ENCODE results near the gene KIF5C. TPM values are rescaled to one million over a fixed set of nuclear protein-coding genes. Genes with fewer than 3 reads are reported as not detected.

Gene KIF5C
- total RNA-seq, 1 experiment from 2014 or later = 1.6 TPM

DNA sequence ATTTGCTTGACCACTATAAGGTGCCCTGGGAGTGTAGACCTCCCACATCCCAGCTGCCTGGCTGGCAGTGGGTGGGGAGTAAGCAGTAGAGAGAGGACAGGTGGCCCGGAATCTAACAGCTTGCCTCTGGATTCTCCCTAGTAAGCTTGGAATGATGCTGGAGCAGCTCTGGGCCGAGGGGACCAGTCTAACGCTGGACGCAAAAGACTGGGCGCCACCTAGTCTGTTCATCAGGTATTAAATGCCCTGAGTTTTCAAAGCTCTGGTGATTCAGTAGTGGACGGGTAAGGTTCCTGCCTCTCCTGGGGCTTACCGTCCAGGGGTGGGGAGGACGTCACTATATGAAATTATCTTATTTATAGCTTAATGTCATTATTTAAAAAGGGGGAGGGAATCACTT is 162.8 kb downstream of the KIF5C start:
- in situ Hi-C loops (cut with HindIII; ENCODE audit: low pct_unique_long_range_greater_than_20kb, low sequenced_read_pairs) = no loop called here
- no peak overlapping the region for H3K27ac ChIP-seq (ENCODE audit: low read length)
- peak overlapping the region in 1 of 2 experiments; percentile 29; a peak in 1 of 4 replicates for H3K4me3 ChIP-seq (ENCODE audit: low read depth in 2 of 2, low read length in 2 of 2)
- peaks cover 17% of the 10 kb centered on the region for H3K27me3 ChIP-seq (ENCODE audit: control insufficient read depth, insufficient read depth, low read length)
- TF ChIP-seq POLR2AphosphoS5 (IDR thresholded peaks at IDR 0.05; ENCODE audit: low read depth, low read length) (no peak), SIN3A (IDR thresholded peaks at IDR 0.05; ENCODE audit: borderline replicate concordance, insufficient read depth, low read depth, low read length) (no peak), TCF7L2 (IDR thresholded peaks at IDR 0.05; ENCODE audit: low read depth, low read length) (no peak)
- TF ChIP-seq, protein P1, sequence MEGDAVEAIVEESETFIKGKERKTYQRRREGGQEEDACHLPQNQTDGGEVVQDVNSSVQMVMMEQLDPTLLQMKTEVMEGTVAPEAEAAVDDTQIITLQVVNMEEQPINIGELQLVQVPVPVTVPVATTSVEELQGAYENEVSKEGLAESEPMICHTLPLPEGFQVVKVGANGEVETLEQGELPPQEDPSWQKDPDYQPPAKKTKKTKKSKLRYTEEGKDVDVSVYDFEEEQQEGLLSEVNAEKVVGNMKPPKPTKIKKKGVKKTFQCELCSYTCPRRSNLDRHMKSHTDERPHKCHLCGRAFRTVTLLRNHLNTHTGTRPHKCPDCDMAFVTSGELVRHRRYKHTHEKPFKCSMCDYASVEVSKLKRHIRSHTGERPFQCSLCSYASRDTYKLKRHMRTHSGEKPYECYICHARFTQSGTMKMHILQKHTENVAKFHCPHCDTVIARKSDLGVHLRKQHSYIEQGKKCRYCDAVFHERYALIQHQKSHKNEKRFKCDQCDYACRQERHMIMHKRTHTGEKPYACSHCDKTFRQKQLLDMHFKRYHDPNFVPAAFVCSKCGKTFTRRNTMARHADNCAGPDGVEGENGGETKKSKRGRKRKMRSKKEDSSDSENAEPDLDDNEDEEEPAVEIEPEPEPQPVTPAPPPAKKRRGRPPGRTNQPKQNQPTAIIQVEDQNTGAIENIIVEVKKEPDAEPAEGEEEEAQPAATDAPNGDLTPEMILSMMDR (IDR thresholded peaks at IDR 0.05) = peak; percentile 38
- POLR2A ChIA-PET = no interaction called here
- no TSS peak for BruUV-seq (replicated peaks)
- CTCF ChIA-PET = no interaction called here
- DNase-seq (ENCODE audit: low read depth, low spot score) (no peak), ATAC-seq (peak; percentile 75)
- H3K36me3 ChIP-seq (ENCODE audit: control insufficient read depth, insufficient read depth, low read length) = no peaks in the 10 kb centered on the region
- no peaks in the 10 kb centered on the region for H3K9me3 ChIP-seq (ENCODE audit: control insufficient read depth, insufficient read depth, low read depth, low read length)
- intact Hi-C loops (cut with micrococcal nuclease; ENCODE audit: unreplicated experiment) = no loop called here
- no peaks in the 10 kb centered on the region for H3K4me1 ChIP-seq (ENCODE audit: control insufficient read depth, insufficient read depth, low read length)

DNA sequence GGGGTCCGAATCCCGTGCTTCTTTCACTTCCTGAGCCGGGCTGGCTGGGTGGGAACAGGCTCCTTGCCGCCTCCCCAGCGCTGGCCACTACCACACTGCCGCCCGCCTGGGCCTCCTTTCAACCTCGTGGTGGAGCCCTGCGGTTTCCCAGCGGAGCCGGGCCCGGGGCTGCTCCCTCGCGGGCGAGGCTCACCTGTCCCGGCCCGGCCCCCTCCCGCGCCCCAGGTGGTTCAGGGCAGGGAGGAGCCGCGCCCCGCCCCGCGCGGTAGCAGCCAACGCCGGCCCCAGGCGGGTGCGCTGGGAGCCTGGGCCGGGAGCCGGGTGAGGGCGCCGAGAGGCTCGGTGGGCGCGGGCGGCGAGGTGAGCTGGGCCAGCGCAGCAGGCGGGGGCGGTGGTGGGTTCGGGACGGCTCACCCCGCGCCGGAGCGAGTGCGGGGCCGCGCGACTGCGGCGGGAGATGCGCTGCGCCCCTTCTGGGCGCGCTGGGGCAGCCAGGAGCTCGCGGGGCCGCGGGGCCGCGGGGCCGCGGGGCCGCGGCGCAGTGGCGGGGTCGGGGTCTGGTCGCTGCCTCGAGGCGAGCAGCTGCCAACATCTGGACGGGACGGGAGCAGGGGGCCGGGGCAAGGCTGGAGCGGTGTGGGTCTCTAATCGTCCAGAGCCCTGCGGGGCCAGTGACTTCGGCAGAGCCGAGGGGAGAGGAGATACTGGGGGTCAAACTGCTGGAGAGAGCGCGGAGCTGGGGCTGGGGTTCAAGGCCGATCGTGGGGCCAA is 163.6 kb downstream of the KIF5C start, which contains the start of gene LYPD6B:
Gene LYPD6B (plus strand): TSS at position 258 of the 771 bp plus-strand sequence. CDS start 92,250 bp downstream, outside the sequence.
- BruUV-seq (replicated peaks) = no TSS peak
- Histone ChIP-seq H3K9me3 (ENCODE audit: control insufficient read depth, insufficient read depth, low read depth, low read length) (no peaks in the 10 kb centered on the region), H3K4me1 (ENCODE audit: control insufficient read depth, insufficient read depth, low read length) (no peaks in the 10 kb centered on the region), H3K27me3 (ENCODE audit: control insufficient read depth, insufficient read depth, low read length) (peaks cover 17% of the 10 kb centered on the region), H3K4me3 (ENCODE audit: low read depth in 2 of 2, low read length in 2 of 2) (peak within 1 kb of the TSS; percentile 29 to 37; a peak in 3 of 4 replicates), H3K36me3 (ENCODE audit: control insufficient read depth, insufficient read depth, low read length) (no peaks in the 10 kb centered on the region), H3K27ac (ENCODE audit: low read length) (no peak within 1 kb of the TSS)
- TF ChIP-seq POLR2AphosphoS5 (IDR thresholded peaks at IDR 0.05; ENCODE audit: low read depth, low read length) (no peak), SIN3A (IDR thresholded peaks at IDR 0.05; ENCODE audit: borderline replicate concordance, insufficient read depth, low read depth, low read length) (no peak), TCF7L2 (IDR thresholded peaks at IDR 0.05; ENCODE audit: low read depth, low read length) (no peak)
- TF ChIP-seq, protein P1 (IDR thresholded peaks at IDR 0.05) = no peak
- TF ChIP-seq, protein P2, sequence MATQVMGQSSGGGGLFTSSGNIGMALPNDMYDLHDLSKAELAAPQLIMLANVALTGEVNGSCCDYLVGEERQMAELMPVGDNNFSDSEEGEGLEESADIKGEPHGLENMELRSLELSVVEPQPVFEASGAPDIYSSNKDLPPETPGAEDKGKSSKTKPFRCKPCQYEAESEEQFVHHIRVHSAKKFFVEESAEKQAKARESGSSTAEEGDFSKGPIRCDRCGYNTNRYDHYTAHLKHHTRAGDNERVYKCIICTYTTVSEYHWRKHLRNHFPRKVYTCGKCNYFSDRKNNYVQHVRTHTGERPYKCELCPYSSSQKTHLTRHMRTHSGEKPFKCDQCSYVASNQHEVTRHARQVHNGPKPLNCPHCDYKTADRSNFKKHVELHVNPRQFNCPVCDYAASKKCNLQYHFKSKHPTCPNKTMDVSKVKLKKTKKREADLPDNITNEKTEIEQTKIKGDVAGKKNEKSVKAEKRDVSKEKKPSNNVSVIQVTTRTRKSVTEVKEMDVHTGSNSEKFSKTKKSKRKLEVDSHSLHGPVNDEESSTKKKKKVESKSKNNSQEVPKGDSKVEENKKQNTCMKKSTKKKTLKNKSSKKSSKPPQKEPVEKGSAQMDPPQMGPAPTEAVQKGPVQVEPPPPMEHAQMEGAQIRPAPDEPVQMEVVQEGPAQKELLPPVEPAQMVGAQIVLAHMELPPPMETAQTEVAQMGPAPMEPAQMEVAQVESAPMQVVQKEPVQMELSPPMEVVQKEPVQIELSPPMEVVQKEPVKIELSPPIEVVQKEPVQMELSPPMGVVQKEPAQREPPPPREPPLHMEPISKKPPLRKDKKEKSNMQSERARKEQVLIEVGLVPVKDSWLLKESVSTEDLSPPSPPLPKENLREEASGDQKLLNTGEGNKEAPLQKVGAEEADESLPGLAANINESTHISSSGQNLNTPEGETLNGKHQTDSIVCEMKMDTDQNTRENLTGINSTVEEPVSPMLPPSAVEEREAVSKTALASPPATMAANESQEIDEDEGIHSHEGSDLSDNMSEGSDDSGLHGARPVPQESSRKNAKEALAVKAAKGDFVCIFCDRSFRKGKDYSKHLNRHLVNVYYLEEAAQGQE (IDR thresholded peaks at IDR 0.05; ENCODE audit: insufficient read depth in 1 of 2, low read depth in 2 of 2, low read length in 1 of 2) = no peak
- in situ Hi-C loops (cut with HindIII; ENCODE audit: low pct_unique_long_range_greater_than_20kb, low sequenced_read_pairs) = no loop called here
- ChIA-PET POLR2A (no interaction called here), CTCF (no interaction called here)
- DNase-seq (ENCODE audit: low read depth, low spot score) = no peak
- ATAC-seq = peak; percentile 80
- intact Hi-C loops (cut with micrococcal nuclease; ENCODE audit: unreplicated experiment) = no loop called here

Measured in Panc1 (cell line).